Thymus (tissue), 11 donors: ENCODE data around the gene SH3BP4. TPM values are rescaled to one million over a fixed set of nuclear protein-coding genes. Genes with fewer than 3 reads are reported as not detected.

Source experiments
- DNase-seq, 9 donors: peaks; one replicate each; pipeline ENCODE4 v3.0.0-alpha.2; 2013; ENCODE audit warnings: low spot score in 9 of 9, low read depth in 6 of 9, missing footprints in 1 of 9
- H3K27ac ChIP-seq, 2 donors: one replicate each; pipeline ENCODE4 v1.5.1; 2013; ENCODE audit warnings: control low read depth in 1 of 2, low read depth in 1 of 2, low read length in 1 of 2, mild to moderate bottlenecking in 1 of 2, moderate library complexity in 1 of 2
- H3K27me3 ChIP-seq, 2 donors: one replicate each; pipeline ENCODE4 v1.5.1; 2013; ENCODE audit warnings: low read length in 1 of 2; ENCODE audit not compliant: control insufficient read depth in 2 of 2, insufficient read depth in 1 of 2
- H3K36me3 ChIP-seq, 2 donors: one replicate each; pipeline ENCODE4 v1.5.1; 2013; ENCODE audit warnings: low read length in 1 of 2, mild to moderate bottlenecking in 1 of 2, moderate library complexity in 1 of 2; ENCODE audit not compliant: control insufficient read depth in 2 of 2, insufficient read depth in 2 of 2
- H3K4me1 ChIP-seq, 2 donors: one replicate each; pipeline ENCODE4 v1.5.1; 2013; ENCODE audit warnings: low read length in 2 of 2; ENCODE audit not compliant: control insufficient read depth in 2 of 2, insufficient read depth in 2 of 2
- H3K4me3 ChIP-seq, 2 donors: one replicate each; pipeline ENCODE4 v1.5.1; 2013; ENCODE audit warnings: low read length in 2 of 2, control low read depth in 1 of 2, mild to moderate bottlenecking in 1 of 2
- H3K9me3 ChIP-seq, 2 donors: one replicate each; pipeline ENCODE4 v1.5.1; 2013; ENCODE audit warnings: low read length in 1 of 2, mild to moderate bottlenecking in 1 of 2; ENCODE audit not compliant: control insufficient read depth in 2 of 2, insufficient read depth in 1 of 2
- WGBS: extraction: QIAGEN DNeasy Blood & Tissue Kit; methylation state at CpG from one replicate; pipeline ENCODE4 v1.1.7; 2013; 5-methylcytosine and 5-hydroxymethylcytosine counted together
- polyA plus RNA-seq: library from polyadenylated mRNA; stranded (reverse); fragments of 200-250 nt; gene quantifications from one replicate; pipeline ENCODE4 v1.2.3, GENCODE V29; 2013
- total RNA-seq: library from RNA; stranded (reverse); fragments of 120-200 nt; gene quantifications from one replicate; pipeline ENCODE4 v1.2.4, GENCODE V29; 2013
- donor health status: healthy.

Gene SH3BP4
- total and polyA plus RNA-seq, 2 donors, result 6.2 to 12.3 TPM

- Histone ChIP-seq H3K9me3 (no peaks in the 10 kb centered on the region), H3K27me3 (no peaks in the 10 kb centered on the region), H3K36me3 (no peaks in the 10 kb centered on the region), H3K4me3 (no peak overlapping the region), H3K4me1 (no peaks in the 10 kb centered on the region), H3K27ac (no peak overlapping the region)
- DNase-seq, result no peak
- WGBS, result 96% methylated on average over 9 of the region's 9 CpGs
Observed at GRCh38 chr2:234914371-234915154, 37.3 kb upstream of the SH3BP4 start.

GRCh38 chr2:234916674-234917073, 35.1 kb upstream of the SH3BP4 start:
- no peak overlapping the region for H3K4me3 ChIP-seq
- DNase-seq, result no peak
- no peaks in the 10 kb centered on the region for H3K9me3 ChIP-seq
- H3K4me1 ChIP-seq, result no peaks in the 10 kb centered on the region
- H3K36me3 ChIP-seq, result no peaks in the 10 kb centered on the region
- H3K27ac ChIP-seq, result no peak overlapping the region
- WGBS, result over 99% methylated on average over 5 of the region's 5 CpGs
- H3K27me3 ChIP-seq, result no peaks in the 10 kb centered on the region

- DNase-seq, result no peak
Observed at GRCh38 chr2:234917211-234917975, 34.4 kb upstream of the SH3BP4 start.

GRCh38 chr2:234919711-234920110, 32.1 kb upstream of the SH3BP4 start:
- no peaks in the 10 kb centered on the region for H3K4me1 ChIP-seq
- H3K27me3 ChIP-seq, result no peaks in the 10 kb centered on the region
- H3K27ac ChIP-seq, result no peak overlapping the region
- no peaks in the 10 kb centered on the region for H3K36me3 ChIP-seq
- no peak overlapping the region for H3K4me3 ChIP-seq
- no peaks in the 10 kb centered on the region for H3K9me3 ChIP-seq
- DNase-seq, result no peak
- 95% methylated on average over 3 of the region's 3 CpGs for WGBS

More at GRCh38 chr2:234917211-234917975, 34.4 kb upstream of the SH3BP4 start:
- Histone ChIP-seq H3K4me1 (no peaks in the 10 kb centered on the region), H3K9me3 (no peaks in the 10 kb centered on the region), H3K36me3 (no peaks in the 10 kb centered on the region), H3K27ac (no peak overlapping the region), H3K4me3 (no peak overlapping the region), H3K27me3 (no peaks in the 10 kb centered on the region)
- WGBS, result 56% methylated on average over 6 of the region's 6 CpGs

GRCh38 chr2:234920836-234921235, 31.0 kb upstream of the SH3BP4 start:
- H3K4me3 ChIP-seq, result no peak overlapping the region
- no peak overlapping the region for H3K27ac ChIP-seq
- H3K36me3 ChIP-seq, result no peaks in the 10 kb centered on the region
- H3K27me3 ChIP-seq, result no peaks in the 10 kb centered on the region
- WGBS, result 98% methylated on average over 2 of the region's 2 CpGs
- no peak for DNase-seq
- H3K9me3 ChIP-seq, result no peaks in the 10 kb centered on the region
- H3K4me1 ChIP-seq, result no peaks in the 10 kb centered on the region

- 97% methylated on average over 11 of the region's 11 CpGs for WGBS
- no peak for DNase-seq
- no peaks in the 10 kb centered on the region for H3K36me3 ChIP-seq
Observed at GRCh38 chr2:234929002-234929401, 22.8 kb upstream of the SH3BP4 start.

GRCh38 chr2:234930397-234930796, 21.4 kb upstream of the SH3BP4 start:
- WGBS, result 87% methylated on average over 4 of the region's 4 CpGs
- H3K4me3 ChIP-seq, result no peak overlapping the region

More at GRCh38 chr2:234929002-234929401, 22.8 kb upstream of the SH3BP4 start:
- Histone ChIP-seq H3K4me3 (no peak overlapping the region), H3K9me3 (no peaks in the 10 kb centered on the region), H3K27me3 (no peaks in the 10 kb centered on the region), H3K4me1 (no peaks in the 10 kb centered on the region), H3K27ac (no peak overlapping the region)

GRCh38 chr2:234931371-234931770, 20.4 kb upstream of the SH3BP4 start:
- no peaks in the 10 kb centered on the region for H3K27me3 ChIP-seq
- no peak overlapping the region for H3K4me3 ChIP-seq
- no peaks in the 10 kb centered on the region for H3K9me3 ChIP-seq
- H3K27ac ChIP-seq, result no peak overlapping the region
- WGBS, result 95% methylated on average over 2 of the region's 2 CpGs
- H3K4me1 ChIP-seq, result no peaks in the 10 kb centered on the region
- DNase-seq, result no peak
- no peaks in the 10 kb centered on the region for H3K36me3 ChIP-seq

More at GRCh38 chr2:234930397-234930796, 21.4 kb upstream of the SH3BP4 start:
- DNase-seq, result no peak
- H3K9me3 ChIP-seq, result no peaks in the 10 kb centered on the region
- H3K4me1 ChIP-seq, result no peaks in the 10 kb centered on the region
- no peak overlapping the region for H3K27ac ChIP-seq
- H3K27me3 ChIP-seq, result no peaks in the 10 kb centered on the region
- no peaks in the 10 kb centered on the region for H3K36me3 ChIP-seq

- Histone ChIP-seq H3K27ac (no peak overlapping the region), H3K4me3 (no peak overlapping the region), H3K36me3 (no peaks in the 10 kb centered on the region), H3K27me3 (no peaks in the 10 kb centered on the region), H3K4me1 (no peaks in the 10 kb centered on the region), H3K9me3 (no peaks in the 10 kb centered on the region)
- WGBS, result 93% methylated on average over 12 of the region's 12 CpGs
- no peak for DNase-seq
Observed at GRCh38 chr2:234932591-234933168, 19.1 kb upstream of the SH3BP4 start.
